Ureter (tissue), 1 donor: ENCODE data around the gene ANKS3. TPM values are rescaled to one million over a fixed set of nuclear protein-coding genes. Genes with fewer than 3 reads are reported as not detected.
"Not testable (repeated sequence)": the region's sequence is repeated elsewhere in the genome, so short reads cannot be mapped to it uniquely, and the experiment has no call there.

Experiments used
- DNase-seq: peaks from one replicate; pipeline ENCODE4 v3.0.0-alpha.2; 2020; ENCODE audit warnings: low spot score
- total RNA-seq: library from RNA; stranded (reverse); gene quantifications from one replicate; pipeline ENCODE4 v1.2.4, GENCODE V29; 2023
- donor health status: DM: yes; HTN: yes; CAD: no.

The ANKS3 gene
- total RNA-seq, 1 donor from 2014 or later = 35.3 TPM

DNA sequence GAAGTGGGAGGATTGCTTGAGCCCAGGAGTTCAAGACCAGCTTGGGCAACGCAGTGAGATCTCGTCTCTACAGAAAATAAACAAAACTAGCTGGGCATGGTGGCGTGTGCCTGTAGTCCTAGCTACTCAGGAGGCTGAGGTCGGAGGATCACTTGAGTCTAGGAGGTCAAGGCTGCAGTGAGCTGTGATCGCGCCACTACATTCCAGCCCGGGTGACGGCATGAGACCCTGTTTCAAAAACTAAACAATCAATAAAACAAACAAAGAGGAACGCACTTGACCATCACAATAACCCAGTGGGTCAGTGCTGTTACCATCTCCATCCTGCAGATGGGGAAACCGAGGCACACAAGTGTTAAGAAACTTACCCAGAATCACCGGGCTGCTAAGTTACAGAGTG lies 19.2 kb upstream of the ANKS3 start:
- no peak for DNase-seq

DNA sequence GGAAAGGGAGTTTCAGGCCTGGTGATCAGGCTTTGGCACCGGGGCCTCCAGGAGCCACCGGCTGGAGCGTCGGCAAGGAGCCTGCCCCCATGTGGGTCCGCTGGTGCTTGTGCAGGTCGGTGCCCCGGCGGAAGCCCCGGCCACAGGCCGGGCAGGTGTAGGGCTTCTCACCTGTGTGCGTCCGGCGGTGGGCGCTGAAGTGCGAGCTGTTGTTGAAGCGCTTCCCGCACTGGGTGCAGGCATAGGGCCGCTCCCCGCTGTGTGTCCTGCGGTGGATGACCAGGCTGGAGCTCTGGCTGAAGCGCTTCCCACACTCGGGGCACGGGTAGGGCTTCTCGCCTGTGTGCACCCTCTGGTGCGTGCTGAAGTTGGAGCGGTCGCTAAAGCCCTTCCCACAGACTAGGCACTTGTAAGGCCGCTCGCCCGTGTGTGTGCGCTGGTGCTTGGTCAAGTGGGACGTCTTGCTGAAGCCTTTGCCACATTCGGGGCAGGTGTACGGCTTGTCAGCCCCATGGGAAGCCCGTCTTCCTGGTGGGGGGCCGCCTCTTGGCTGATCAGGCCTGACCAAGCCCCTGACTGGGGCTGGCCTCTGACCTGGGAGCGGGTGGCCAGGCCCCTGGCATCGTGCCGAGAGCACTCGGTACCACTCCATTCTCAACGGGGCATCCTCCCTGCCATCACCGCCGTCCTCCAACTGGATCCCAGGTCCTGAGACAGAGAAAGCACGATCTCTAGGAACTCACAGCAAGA lies 18.5 kb upstream of the ANKS3 start:
- no peak for DNase-seq

DNA sequence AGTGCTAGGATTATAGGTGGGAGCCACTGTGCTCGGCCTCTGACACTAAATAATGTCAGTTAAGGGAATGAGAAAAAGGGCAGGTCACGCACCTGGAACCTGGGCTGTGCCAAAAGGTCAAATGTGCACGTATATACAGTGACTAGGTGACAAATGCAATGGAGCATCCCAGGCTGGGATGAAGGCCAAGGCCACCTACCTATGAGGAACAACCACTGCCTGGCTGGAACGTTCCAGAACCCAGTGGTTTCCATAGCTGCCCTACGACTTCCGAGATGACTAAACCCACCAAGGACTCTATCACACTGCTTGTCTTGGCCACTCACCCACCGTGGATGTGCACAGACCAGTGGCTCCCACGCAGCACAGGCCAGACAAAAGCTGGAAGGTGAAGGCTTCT lies 16.8 kb upstream of the ANKS3 start:
- no peak for DNase-seq

DNA sequence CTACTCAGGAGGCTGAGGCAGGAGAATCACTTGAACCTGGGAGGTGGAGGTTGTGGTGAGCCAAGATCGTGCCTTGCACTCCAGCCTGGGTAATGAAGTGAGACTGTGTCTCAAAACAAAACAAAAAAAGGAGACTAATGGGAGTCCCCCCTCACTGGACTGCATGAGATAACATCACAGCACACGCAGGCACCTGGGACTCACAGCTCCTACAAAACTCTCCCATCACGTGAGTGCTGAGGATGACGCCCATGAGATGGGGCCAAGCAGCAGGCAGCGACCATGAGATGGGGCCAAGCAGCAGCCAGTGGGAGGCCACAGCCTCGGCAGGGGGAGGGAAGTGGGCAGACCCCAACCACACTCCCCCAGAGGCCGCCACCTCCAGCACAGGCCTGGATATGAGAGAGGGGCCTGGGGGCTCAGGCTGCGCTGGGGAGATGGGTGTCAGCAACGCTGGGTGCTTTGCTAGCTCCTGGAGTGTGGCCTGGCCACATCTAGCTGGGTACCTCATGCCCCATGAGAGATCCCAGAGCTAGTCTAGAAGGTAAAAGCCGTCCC lies 15.7 kb upstream of the ANKS3 start:
- DNase-seq = no peak

DNA sequence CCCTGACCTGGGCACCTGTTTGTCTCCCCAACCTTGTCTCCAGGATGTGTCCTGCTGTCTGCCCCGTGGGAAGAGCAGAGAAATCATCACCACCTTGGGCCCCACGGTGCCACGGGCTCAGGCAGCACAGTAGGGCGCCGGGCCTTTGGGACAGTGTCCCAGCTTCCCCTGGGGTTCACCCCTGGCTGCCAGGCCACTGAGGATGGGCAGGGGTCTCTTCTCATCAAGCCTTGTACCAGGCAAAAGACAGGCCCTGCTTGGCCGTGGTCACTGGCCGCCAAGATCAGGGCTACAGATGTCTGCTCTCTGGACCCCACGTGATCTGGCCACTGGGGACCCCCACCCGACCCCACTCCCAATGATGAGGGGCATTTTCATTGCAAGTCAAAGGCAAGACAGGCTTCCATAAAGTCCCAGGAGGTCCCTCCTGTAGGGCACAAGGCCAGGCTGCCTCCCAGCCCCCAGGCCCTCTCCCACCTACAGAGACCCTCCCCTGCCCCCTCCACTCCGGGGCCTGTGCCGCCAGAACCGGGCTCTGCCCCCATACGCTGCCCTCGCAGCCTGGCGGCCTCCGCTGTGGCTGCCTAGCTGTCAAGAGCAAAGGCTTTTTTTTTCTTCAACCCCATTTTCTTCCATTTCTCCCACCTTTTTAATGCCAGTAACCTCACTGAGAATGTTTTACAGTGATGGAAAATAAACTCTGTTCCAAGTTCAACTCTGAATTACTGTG lies 14.8 kb upstream of the ANKS3 start:
- no peak for DNase-seq

DNA sequence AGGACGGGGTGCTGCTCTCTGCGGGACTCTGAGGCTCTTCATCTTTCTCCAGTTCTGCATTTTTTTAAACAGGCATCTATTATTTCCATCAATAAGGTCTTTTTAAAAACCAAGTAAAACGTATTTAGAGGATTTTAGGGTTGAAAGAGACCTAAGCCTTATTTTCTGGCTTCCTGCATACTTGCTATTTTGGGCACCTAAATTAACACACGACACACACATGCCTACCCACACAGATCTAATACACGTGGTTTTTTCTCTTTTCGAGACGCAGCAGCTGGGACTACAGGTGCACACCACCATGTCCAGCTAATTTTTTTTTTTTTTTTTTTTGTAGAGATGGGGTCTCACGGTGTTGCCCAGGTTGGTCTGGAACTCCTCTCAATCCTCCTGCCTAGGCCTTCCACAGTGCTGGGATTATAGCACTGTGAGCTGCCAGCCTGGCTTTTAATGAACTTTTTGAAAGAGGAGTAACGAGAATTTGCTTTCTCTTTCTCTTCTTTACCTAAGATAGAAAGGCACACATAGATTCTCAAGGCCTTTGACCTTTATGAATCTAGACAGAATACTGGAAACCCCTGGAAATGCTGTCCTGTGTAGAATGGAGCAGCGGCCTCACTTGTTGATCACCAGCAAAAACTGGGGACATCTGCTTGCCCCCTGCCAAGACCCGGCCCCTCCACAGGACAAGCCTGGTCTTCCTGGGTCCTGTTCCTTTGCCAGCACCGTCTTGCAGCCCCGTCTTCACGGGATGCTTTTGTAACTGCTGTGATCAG lies 14.0 kb upstream of the ANKS3 start:
- no peak for DNase-seq

DNA sequence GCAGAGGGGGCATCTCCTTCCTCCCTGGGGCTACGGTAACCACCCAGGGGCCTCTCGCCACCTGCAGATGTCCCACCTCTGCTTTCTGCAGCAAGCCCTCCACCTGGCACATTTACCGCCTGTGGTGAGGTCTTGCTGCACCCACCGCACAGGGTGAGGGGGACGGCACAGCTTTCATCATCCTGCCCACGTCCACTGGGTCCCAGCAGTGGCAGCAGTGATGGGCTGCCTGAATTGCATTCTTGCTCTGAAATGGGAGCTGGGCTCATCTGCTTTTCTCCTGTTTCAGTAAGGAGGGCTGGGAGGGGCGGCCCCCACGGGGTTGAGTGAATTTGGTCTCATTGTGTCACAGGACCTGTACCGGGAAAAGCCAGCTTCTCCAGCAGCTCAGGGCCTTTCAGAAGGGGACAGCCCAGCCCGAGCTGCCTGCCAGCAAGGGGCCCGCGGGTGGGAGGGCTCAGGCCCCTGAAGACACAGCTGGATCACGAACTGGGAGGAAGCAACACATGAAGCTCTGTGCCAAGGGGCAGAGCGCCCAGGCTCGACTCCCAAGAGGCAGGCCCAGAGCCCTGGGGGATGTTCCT lies 13.0 kb upstream of the ANKS3 start:
- no peak for DNase-seq

DNA sequence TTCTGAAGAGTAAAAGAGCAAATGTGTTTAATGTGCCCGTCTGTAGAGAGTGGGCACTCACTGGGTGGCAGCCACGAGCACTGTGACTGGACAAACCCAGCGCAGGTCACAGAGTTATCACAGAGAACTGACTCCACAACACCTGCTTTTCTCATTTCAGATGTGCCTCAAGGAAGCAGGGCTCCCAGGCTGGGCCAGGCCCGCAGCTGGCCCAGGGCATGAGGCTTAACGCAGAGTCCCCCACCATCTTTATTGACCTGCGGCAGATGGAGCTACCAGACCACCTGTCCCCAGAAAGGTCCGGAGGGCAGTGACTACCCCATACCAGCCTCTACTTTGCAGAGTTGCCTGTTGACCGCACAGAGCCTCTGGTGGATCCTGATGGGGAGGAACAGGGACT lies 12.1 kb upstream of the ANKS3 start:
- DNase-seq = no peak

DNA sequence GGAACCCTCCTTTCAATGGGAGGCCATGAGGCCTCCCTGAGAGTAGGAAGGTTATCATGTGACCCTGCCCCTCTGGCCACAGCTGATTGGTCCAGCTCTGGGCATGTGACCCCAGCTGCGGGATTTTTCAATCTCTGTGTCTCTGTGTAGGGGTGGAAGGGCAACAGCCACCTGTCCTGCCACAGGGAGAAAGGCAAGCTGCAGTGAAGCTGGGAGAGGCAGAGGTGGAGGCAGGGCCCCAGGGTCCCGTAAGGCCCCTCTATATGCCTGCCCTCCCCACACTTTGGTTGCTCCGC lies 11.2 kb upstream of the ANKS3 start:
- no peak for DNase-seq

DNA sequence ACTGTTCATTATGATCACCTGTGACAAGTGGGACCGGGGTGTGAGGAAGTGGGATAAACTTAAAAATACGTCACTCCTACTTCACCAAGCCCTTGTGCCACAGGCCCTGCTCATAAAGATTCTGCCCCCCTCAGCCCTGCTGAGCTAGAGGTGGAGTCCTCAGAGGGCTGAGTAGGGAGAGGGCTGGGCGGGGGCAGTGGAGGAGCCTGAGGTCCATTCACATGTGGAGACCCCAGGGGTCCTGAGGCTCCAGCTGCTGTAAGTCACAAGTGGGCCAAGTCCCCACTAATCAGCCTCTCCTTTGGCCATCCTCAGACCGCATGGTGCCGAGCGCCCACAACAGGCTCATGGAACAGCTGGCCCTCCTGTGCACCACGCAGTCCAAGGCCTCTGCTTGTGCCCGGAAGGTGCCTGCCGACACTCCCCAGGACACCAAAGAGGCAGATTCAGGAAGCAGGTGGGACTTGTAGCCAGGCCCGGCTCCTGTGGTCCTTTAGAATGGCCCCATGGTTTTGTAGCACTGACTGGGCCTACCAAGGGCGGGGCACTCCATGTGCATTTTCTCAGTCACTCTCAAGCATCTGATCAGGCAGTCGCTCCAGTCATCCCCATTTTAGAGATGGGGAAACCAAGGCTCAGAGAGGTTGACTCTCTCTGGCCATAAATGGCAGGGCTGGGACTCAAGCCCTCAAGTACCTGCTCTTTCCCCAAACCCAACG lies 10.6 kb upstream of the ANKS3 start:
- DNase-seq = no peak

DNA sequence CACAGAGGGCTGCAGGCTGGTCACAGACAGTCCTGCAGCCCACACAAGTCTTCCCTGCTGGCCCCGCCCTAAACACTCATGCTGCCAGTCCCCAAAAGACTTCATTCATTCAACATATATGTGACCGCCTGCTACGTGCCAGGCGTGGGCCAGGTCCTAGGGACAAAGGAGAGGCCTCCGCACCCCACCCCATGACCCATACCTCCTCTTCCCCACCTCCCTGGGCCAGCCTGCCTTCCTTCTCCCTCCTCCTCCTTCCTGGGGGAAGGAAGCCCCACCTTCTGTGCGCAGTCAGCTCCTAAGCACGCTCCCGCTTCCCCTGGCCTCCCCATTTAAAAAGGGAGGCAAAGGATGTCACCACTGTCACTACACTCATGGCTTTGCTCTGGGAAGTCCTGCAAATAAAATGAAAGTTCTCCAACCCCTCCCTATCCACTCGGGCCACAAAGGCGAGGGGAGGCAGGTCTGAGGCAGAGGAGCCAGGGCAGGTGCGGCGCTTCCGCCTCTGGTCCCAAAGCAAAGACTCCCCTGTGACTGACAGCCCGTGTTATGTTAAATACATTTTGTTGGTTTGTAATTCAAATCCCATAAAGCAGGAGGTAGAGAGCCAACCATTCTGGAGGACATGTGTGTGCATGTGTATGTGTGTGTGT lies 9.3 kb upstream of the ANKS3 start:
- DNase-seq = no peak

DNA sequence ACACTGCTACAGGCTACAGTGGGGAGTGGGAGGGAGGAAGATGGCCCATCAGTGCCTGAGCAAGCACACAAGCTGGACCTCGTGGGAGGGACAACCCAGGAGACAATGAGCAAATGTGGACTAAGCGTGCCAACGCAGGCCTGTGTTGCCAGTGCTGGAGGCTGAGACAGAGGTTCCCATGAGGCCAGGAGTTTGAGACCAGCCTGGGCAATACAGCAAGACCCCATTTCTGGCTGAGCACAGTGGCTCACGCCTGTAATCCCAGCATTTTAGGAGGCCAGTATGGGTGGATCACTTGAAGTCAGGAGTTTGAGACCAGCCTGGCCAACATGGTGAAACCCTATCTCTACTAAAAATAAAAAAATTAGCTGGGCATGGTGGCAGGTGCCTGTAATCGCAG lies 4.3 kb upstream of the ANKS3 start:
- not testable (repeated sequence) for DNase-seq

DNA sequence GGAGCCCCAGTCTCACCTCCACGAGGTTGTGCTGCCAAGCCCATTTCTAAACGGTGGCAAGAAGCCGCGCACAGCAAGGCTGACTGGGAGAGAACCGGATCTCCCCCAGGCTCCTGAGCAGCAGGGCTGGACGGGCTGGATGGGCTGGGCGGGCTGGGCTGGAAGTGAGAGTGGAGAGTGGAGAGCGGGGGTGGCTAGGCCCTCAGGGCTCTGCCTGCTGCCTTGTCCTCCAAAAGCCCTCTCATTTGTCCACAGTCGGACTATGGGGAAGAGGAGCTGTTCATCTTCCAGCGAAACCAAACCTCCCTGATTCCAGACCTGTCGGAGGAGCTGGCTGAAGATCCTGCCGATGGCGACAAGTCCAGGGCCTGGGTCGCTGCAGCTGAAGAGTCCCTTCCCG lies 3.5 kb upstream of the ANKS3 start:
- no peak for DNase-seq

DNA sequence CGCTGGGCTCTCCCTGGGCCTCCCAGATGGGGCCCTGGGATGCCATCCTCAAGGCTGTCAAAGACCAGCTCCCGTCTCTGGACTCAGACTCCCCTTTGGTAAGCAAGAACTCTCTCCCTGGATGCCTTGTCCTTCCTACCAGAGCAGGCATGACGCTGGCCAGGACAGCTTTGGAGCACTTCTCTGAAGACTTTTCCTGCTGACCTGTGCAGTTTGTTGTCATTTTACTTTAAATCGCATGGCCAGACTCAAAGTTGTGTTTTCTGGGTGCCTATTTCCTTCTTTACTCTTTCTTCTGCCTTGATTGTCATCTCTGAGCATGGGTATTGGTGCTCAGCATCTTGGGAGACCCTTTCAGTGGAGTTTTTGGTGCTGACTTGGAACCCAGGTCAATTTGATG lies 2.5 kb upstream of the ANKS3 start:
- no peak for DNase-seq

DNA sequence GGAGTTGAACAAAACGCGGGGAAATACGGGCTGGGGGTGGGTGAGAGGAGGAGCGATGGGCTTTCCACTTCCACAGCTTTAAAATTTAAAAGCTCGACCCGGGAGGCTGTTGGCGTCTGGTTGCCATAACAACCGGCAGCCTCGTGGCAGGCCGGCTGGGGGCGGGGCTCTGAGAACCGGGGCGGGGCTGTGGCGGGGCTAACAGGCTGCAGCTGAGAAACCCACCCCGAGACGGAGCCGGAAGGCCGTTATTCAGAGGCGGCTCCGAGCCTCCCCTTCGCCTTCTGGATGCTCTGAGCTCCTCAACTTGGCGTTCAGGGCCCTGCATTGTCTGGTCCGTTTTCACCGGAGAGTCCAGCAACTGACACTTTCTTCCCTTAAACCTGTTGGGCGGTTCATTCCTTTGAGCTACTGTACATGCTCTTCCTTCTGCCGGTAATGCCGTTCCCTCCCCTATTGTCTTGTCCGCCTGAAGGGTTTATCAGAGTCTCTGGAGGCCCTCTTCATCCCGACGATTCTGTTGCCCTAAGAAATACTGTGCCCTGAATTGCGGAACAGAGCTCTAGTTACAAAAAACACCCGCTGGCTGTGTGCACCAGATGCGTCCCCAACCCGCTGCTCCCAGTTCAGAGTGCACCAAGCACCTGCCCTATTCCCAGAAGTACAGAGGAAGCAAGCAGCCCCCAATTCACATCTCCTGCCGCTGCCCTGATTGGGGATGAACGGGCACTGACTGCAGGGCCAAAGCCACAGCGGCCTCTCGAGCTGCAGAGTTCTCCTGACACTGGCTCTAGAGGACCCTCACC lies 862 bp upstream of the ANKS3 start:
- peak; percentile 91 for DNase-seq

DNA sequence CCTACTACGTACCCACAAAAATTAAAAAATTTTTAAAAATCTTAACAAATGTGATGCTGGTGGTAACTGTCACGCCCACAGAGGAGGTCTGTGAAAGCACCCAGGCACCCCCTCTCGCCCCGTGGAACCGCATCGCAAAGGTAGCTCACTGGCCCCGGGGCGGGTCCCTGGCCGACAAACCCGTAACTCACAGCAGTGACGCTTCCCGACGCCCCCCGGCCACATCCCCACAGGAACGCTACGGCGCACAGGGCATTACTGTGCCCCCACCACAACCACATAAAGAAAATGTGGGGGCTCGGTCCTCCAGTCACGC lies 366 bp downstream of the ANKS3 start:
- no peak for DNase-seq

DNA sequence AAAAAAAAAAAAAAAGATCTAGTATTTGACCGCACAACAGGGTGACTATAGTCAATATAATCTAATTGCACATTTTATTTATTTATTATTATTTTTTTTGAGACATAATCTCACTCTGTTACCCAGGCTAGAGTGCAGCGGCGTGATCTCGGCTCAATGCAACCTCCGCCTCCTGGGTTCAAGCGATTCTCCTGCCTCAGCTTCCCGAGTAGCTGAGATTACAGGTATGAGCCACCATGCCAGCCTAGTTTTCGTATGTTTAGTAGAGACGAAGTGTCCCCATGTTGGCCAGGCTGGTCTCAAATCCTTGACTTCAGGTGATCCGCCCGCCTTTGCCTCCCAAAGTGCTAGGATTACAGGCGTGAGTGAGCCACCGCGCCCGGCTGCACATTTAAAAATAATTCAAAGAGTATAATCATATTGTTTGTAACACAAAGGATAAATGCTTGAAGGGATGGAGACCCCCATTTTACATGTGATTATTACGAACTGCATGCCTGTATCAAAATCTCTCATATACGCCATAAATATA lies 794 bp downstream of the ANKS3 start:
- no peak for DNase-seq

DNA sequence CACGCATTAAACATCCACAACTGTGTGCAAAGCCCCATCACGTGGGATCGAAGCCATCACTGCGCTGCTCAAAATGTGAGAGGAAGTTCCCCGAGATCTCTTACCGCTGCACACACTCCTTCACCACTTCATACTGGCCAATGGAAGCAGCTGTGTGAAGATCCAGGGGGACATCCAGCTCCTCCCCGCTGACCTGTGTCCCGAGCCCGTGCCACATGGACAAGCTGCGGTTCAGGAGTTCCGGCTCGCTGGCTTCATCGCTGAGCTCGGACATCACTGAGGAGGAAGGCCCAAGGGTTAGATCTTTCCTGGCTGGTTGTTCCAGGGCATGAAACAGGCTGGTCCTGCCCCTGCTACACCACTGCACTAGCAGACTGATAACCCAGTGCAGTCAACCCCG lies 4.2 kb downstream of the ANKS3 start:
- no peak for DNase-seq

DNA sequence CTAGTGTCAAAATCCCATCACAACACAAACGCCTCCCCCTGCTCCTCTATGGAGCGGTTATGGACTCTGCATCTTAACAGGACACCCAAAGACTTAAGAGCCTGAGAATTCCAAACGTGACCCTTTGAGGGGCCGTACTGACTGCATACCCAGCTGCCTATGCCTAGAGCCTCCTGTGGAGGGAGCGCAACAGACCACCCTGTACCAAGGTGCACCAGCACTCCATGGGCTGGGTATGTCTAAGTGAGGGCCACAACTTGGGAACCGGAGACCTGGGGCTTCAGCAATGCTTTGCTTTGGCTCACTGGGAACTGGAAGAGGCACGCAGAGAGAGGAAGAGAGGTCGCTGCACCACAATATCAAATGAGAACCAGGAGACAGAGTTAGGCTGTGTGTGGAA lies 5.4 kb downstream of the ANKS3 start:
- no peak for DNase-seq

DNA sequence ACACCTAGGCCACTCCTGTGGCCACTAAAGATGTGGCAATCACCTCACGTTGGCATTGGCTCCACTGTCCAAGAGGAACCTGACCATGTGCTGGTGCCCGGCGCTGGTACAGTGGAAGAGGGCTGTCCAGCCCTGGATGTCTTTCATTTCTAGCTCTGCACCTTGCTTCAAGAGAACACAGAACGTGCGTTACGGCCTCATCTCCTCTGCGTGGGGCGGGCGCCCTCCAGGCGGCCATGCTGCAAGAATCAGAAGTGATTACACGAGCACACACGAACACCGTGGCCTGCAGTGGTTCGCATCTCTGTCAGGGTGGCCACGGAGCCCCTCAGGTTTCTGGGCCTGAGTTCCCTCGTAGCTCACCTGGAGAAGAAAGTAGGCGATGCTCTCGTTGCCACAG lies 7.5 kb downstream of the ANKS3 start:
- DNase-seq = no peak
